Measurements from ENCODE around the gene LZTFL1. TPM values are rescaled to one million over a fixed set of nuclear protein-coding genes. Genes with fewer than 3 reads are reported as not detected.

LZTFL1 gene
- total RNA-seq, 2 donors from 2014 or later = 12.5 to 14.5 TPM

- intact Hi-C loops (cut with DNase I) = no loop called here
- Histone ChIP-seq H3K4me3 (no peak overlapping the region), H3K27ac (no peak overlapping the region), H3K9me3 (no peaks in the 10 kb centered on the region), H3K4me1 (peaks cover 3% of the 10 kb centered on the region), H3K36me3 (replicated peaks in 1 of 2; ENCODE audit: insufficient read depth in 1 of 2, low read depth in 2 of 2) (no peaks in the 10 kb centered on the region), H3K27me3 (no peaks in the 10 kb centered on the region)
- TF ChIP-seq CTCF (IDR thresholded peaks at IDR 0.05) (no peak), POLR2A (IDR thresholded peaks at IDR 0.05) (no peak)
- 37 to 53% methylated on average over 7 of the region's 7 CpGs for WGBS, 2 donors
- ATAC-seq (no peak), DNase-seq (no peak)
These were observed 68.0 kb downstream of the LZTFL1 start for GRCh38 chr3:45773714-45774449.

Other genes starting within 250 kb of the LZTFL1 start
- gene LIMD1, start 247.4 kb downstream of the LZTFL1 start, total RNA-seq = 10 to 100 TPM; 22.8 to 32.6 TPM
- gene SACM1L, start 152.7 kb downstream of the LZTFL1 start, total RNA-seq = 10 to 100 TPM; 25.1 to 49.5 TPM
- gene SLC6A20, start 45.6 kb downstream of the LZTFL1 start, total RNA-seq = 1 to 10 TPM; 4.7 to 5.3 TPM
- gene CCR9, start 44.4 kb upstream of the LZTFL1 start, total RNA-seq = not detected
- 1 to 10 TPM in 1 of 2 donors, not detected in 1; 2.9 TPM for gene CXCR6, start 101.3 kb upstream of the LZTFL1 start, total RNA-seq
- gene FYCO1, start 153.7 kb upstream of the LZTFL1 start, total RNA-seq = 10 to 100 TPM; 20.0 to 25.4 TPM
- gene XCR1, start 185.4 kb upstream of the LZTFL1 start, total RNA-seq = not detected

Data from body of pancreas (tissue), 4 donors.